HCT116 (cell line): ENCODE results near the gene ERBB4. TPM values are rescaled to one million over a fixed set of nuclear protein-coding genes. Genes with fewer than 3 reads are reported as not detected.

Experiments used
- ATAC-seq: fragments of 200-7000 bp; cut with Tn5 transposase; 2 replicates; pipeline ENCODE4 v1.9.1; 2020; ENCODE audit warnings: mild to moderate bottlenecking, moderate library complexity
- BruUV-seq: library from RNA; stranded (reverse); fragments of 400-500 nt; replicated peaks from 2 replicates; lab custom pipeline; 2021; lab: Mats Ljungman, UMichigan
- CTCF ChIA-PET: fragments of 300-600 bp; sonication (Branson Sonifier 250); formaldehyde crosslinking; loops from one replicate; lab custom pipeline; 2021; ENCODE audit warnings: antibody characterized with exemption; lab: Charles Lee
- POLR2A ChIA-PET: fragments of 300-600, 350-600 bp; sonication (Branson Sonifier 250); formaldehyde crosslinking; loops from one replicate; lab custom pipeline; 2021; ENCODE audit warnings: antibody characterized with exemption; lab: Charles Lee
- RAD21 ChIA-PET, 2 experiments: fragments of 300-600 bp; sonication (Branson Sonifier 250); formaldehyde crosslinking; loops; one replicate each; lab custom pipeline; 2023; ENCODE audit warnings: low total read pairs in 2 of 2; ENCODE audit not compliant: uncharacterized antibody in 2 of 2, unreplicated experiment in 2 of 2, low non-redundant PET in 1 of 2; lab: Charles Lee
- DNase-seq: peaks from one replicate; pipeline ENCODE4 v3.0.0-alpha.2; 2010; ENCODE audit warnings: low read depth, low spot score
- H2AFZ ChIP-seq: fragments of 200-600 bp; shearing (Covaris generic), sonication (generic); 2 replicates; pipeline ENCODE4 v1.6.1; 2017; ENCODE audit warnings: low read depth, mixed run types, mixed read lengths, antibody characterized with exemption, low read length; ENCODE audit not compliant: poor library complexity, severe bottlenecking
- H3K27ac ChIP-seq: 2 replicates; pipeline ENCODE4 v1.5.1; 2012; ENCODE audit warnings: low read depth, low read length
- H3K27me3 ChIP-seq: fragments of 200-600 bp; sonication (generic); 2 replicates; pipeline ENCODE4 v1.6.1; 2016; ENCODE audit warnings: mixed run types, low read length, mixed read lengths; ENCODE audit not compliant: insufficient read depth
- H3K36me3 ChIP-seq, 2 experiments: fragments of 200-500 bp in 1 of 2; fragments of 200-600 bp in 1 of 2; sonication (Bioruptor generic) in 1 of 2; sonication (generic) in 1 of 2; 2 replicates each; pipeline versions ENCODE4 v1.5.1 to v1.6.1; 2014 to 2016; ENCODE audit warnings: low read length in 2 of 2, inconsistent platforms in 1 of 2, mixed read lengths in 1 of 2, mixed run types in 1 of 2; ENCODE audit not compliant: insufficient read depth in 2 of 2, control insufficient read depth in 1 of 2
- H3K4me1 ChIP-seq, 2 experiments: fragments of 200-600 bp in 1 of 2; sonication (generic) in 1 of 2; 2 replicates each; pipeline versions ENCODE4 v1.5.1 to v1.6.1; 2012 to 2017; ENCODE audit warnings: low read length in 2 of 2, inconsistent platforms in 1 of 2, mild to moderate bottlenecking in 1 of 2, mixed read lengths in 1 of 2, mixed run types in 1 of 2, moderate library complexity in 1 of 2; ENCODE audit not compliant: insufficient read depth in 2 of 2, control insufficient read depth in 1 of 2
- H3K4me2 ChIP-seq: fragments of 200-600 bp; sonication (generic); 2 replicates; pipeline ENCODE4 v1.6.1; 2017; ENCODE audit warnings: mixed run types, low read length, mixed read lengths
- H3K4me3 ChIP-seq, 2 experiments: fragments of 200-600 bp in 1 of 2; sonication (generic) in 1 of 2; replicated peaks in 1 of 2; 2 replicates each; pipeline ENCODE4 v1.5.1; 2011 to 2016; ENCODE audit warnings: low read length in 2 of 2, control low read depth in 1 of 2, low read depth in 1 of 2, mild to moderate bottlenecking in 1 of 2, mixed read lengths in 1 of 2, mixed run types in 1 of 2
- H3K79me2 ChIP-seq: fragments of 200-600 bp; sonication (generic); 2 replicates; pipeline ENCODE4 v1.6.1; 2017; ENCODE audit warnings: mild to moderate bottlenecking, mixed run types, low read length, moderate library complexity, mixed read lengths; ENCODE audit not compliant: insufficient read depth
- H3K9ac ChIP-seq: fragments of 200-600 bp; sonication (generic); 2 replicates; pipeline ENCODE4 v1.6.1; 2016; ENCODE audit warnings: low read length, mixed read lengths
- H3K9me2 ChIP-seq: fragments of 200-600 bp; sonication (generic), shearing (Covaris generic); 2 replicates; pipeline ENCODE4 v1.6.1; 2017; ENCODE audit warnings: mixed run types, mild to moderate bottlenecking, moderate library complexity; ENCODE audit not compliant: insufficient read depth
- H3K9me3 ChIP-seq, 2 experiments: fragments of 200-500 bp in 1 of 2; fragments of 200-600 bp in 1 of 2; sonication (Bioruptor generic) in 1 of 2; sonication (generic) in 1 of 2; 2 replicates each; pipeline ENCODE4 v1.6.1; 2014 to 2017; ENCODE audit warnings: low read length in 2 of 2, mixed read lengths in 2 of 2, inconsistent platforms in 1 of 2, low read depth in 1 of 2, mild to moderate bottlenecking in 1 of 2, mixed run types in 1 of 2, moderate library complexity in 1 of 2; ENCODE audit not compliant: control insufficient read depth in 1 of 2, insufficient read depth in 1 of 2
- H4K20me1 ChIP-seq: fragments of 200-600 bp; sonication (generic), shearing (Covaris generic); 2 replicates; pipeline ENCODE4 v1.6.1; 2017; ENCODE audit warnings: mixed run types, mild to moderate bottlenecking, moderate library complexity; ENCODE audit not compliant: insufficient read depth
- CBX3 ChIP-seq: IDR thresholded peaks from 2 replicates; pipeline ENCODE4 v1.6.1; 2012; ENCODE audit warnings: low read depth
- ELF1 ChIP-seq: IDR thresholded peaks from 2 replicates; pipeline ENCODE4 v1.6.1; 2012; ENCODE audit warnings: low read depth, borderline replicate concordance
- EZH2phosphoT487 ChIP-seq: fragments of 200-600 bp; IDR thresholded peaks from 2 replicates; pipeline ENCODE4 v1.6.1; 2018; ENCODE audit warnings: antibody characterized with exemption, borderline replicate concordance
- POLR2A ChIP-seq: IDR thresholded peaks from 2 replicates; pipeline ENCODE4 v1.7.0; 2011; ENCODE audit warnings: borderline replicate concordance; ENCODE audit not compliant: insufficient read depth, insufficient read length; ENCODE audit errors: extremely low read depth
- POLR2AphosphoS5 ChIP-seq: IDR thresholded peaks from 2 replicates; pipeline ENCODE4 v1.6.1; 2011; ENCODE audit warnings: mild to moderate bottlenecking, low read depth, low read length, moderate library complexity
- SRF ChIP-seq: IDR thresholded peaks from 2 replicates; pipeline ENCODE4 v1.6.1; 2012; ENCODE audit warnings: low read depth
- YY1 ChIP-seq: IDR thresholded peaks from 2 replicates; pipeline ENCODE4 v1.6.1; 2011; ENCODE audit warnings: low read length, low read depth, moderate library complexity, mild to moderate bottlenecking; ENCODE audit not compliant: insufficient replicate concordance; ENCODE audit errors: extremely low read depth
- ZFX ChIP-seq: fragments of 450-650 bp; IDR thresholded peaks from 2 replicates; pipeline ENCODE4 v1.6.1; 2017
- intact Hi-C: fragments of 100-400 bp; cut with micrococcal nuclease; formaldehyde crosslinking; loops from 2 replicates; pipeline ENCODE4 v1.10.0; 2022
- total RNA-seq: library from RNA; stranded (reverse); gene quantifications from one replicate; pipeline ENCODE4 v1.2.1, GENCODE V29; 2021; ENCODE audit not compliant: unreplicated experiment
- TF ChIP-seq, protein P1 (sequence below), 3 experiments: fragments of 200-600 bp in 1 of 3; sonication (generic) in 1 of 3; IDR thresholded peaks in 2 of 3; conservative IDR thresholded peaks in 1 of 3; 2 replicates each; pipeline ENCODE4 v1.5.1; 2012 to 2017; ENCODE audit warnings: low read depth in 2 of 3, low read length in 2 of 3, antibody characterized with exemption in 1 of 3, borderline replicate concordance in 1 of 3, control low read depth in 1 of 3, mild to moderate bottlenecking in 1 of 3, mixed read lengths in 1 of 3, mixed run types in 1 of 3, moderate library complexity in 1 of 3; ENCODE audit not compliant: insufficient read depth in 1 of 3
- TF ChIP-seq, protein P2 (sequence below): IDR thresholded peaks from 2 replicates; pipeline ENCODE4 v1.6.1; 2011; ENCODE audit warnings: mild to moderate bottlenecking, low read length, moderate library complexity; ENCODE audit not compliant: insufficient replicate concordance; ENCODE audit errors: extremely low read depth

Gene ERBB4
- total RNA-seq, 1 experiment from 2014 or later, result 0.10 TPM

DNA sequence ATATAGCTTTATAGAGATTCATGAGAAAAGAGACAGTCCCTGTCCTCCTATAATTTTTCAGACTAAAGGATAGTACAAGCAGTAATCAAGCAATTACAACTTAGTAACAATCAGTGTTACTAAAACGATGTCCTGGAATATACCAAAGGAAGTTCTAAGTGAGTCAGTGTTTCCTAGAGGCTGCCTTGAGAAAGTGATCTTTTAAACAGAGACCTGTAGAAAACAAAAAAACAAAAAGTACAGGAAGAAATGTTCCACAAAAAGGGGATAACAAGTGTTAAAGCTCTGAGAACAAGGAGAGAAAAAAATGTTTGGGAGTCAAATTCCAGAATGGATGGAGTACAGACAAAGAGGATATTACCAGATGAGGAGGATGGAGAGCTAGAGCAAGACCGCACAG, 556.4 kb downstream of the ERBB4 start:
- CTCF ChIA-PET, result no interaction called here

More for the DNA sequence above, 556.4 kb downstream of the ERBB4 start:
- RAD21 ChIA-PET, result no interaction called here
- H3K27ac ChIP-seq, result no peak overlapping the region
- no peaks in the 10 kb centered on the region for H3K9me2 ChIP-seq
- ATAC-seq (no peak), DNase-seq (no peak)
- H3K4me2 ChIP-seq, result no peak overlapping the region
- H3K4me3 ChIP-seq, result no peak overlapping the region
- no TSS peak for BruUV-seq
- no peaks in the 10 kb centered on the region for H3K79me2 ChIP-seq
- POLR2A ChIA-PET, result no interaction called here
- H2AFZ ChIP-seq, result no peak overlapping the region
- no peaks in the 10 kb centered on the region for H3K9me3 ChIP-seq
- no peak overlapping the region for H3K9ac ChIP-seq
- H3K4me1 ChIP-seq, result no peaks in the 10 kb centered on the region
- H3K36me3 ChIP-seq, result no peaks in the 10 kb centered on the region
- intact Hi-C loops, result no loop called here
- H4K20me1 ChIP-seq, result no peaks in the 10 kb centered on the region
- H3K27me3 ChIP-seq, result no peaks in the 10 kb centered on the region
- TF ChIP-seq CBX3 (no peak), ZFX (no peak), POLR2A (no peak), ELF1 (no peak), POLR2AphosphoS5 (no peak), EZH2phosphoT487 (no peak), YY1 (no peak), SRF (no peak)
- TF ChIP-seq, protein P1, sequence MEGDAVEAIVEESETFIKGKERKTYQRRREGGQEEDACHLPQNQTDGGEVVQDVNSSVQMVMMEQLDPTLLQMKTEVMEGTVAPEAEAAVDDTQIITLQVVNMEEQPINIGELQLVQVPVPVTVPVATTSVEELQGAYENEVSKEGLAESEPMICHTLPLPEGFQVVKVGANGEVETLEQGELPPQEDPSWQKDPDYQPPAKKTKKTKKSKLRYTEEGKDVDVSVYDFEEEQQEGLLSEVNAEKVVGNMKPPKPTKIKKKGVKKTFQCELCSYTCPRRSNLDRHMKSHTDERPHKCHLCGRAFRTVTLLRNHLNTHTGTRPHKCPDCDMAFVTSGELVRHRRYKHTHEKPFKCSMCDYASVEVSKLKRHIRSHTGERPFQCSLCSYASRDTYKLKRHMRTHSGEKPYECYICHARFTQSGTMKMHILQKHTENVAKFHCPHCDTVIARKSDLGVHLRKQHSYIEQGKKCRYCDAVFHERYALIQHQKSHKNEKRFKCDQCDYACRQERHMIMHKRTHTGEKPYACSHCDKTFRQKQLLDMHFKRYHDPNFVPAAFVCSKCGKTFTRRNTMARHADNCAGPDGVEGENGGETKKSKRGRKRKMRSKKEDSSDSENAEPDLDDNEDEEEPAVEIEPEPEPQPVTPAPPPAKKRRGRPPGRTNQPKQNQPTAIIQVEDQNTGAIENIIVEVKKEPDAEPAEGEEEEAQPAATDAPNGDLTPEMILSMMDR (IDR thresholded peaks at IDR 0.05 in 2 of 3, conservative IDR thresholded peaks at IDR 0.05 in 1 of 3; ENCODE audit: borderline replicate concordance in 1 of 3, insufficient read depth in 1 of 3, low read depth in 2 of 3, low read length in 2 of 3), result no peak
- TF ChIP-seq, protein P2, sequence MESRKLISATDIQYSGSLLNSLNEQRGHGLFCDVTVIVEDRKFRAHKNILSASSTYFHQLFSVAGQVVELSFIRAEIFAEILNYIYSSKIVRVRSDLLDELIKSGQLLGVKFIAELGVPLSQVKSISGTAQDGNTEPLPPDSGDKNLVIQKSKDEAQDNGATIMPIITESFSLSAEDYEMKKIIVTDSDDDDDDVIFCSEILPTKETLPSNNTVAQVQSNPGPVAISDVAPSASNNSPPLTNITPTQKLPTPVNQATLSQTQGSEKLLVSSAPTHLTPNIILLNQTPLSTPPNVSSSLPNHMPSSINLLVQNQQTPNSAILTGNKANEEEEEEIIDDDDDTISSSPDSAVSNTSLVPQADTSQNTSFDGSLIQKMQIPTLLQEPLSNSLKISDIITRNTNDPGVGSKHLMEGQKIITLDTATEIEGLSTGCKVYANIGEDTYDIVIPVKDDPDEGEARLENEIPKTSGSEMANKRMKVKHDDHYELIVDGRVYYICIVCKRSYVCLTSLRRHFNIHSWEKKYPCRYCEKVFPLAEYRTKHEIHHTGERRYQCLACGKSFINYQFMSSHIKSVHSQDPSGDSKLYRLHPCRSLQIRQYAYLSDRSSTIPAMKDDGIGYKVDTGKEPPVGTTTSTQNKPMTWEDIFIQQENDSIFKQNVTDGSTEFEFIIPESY, result no peak
